ENCODE measurements around the gene FNDC11. TPM values are rescaled to one million over a fixed set of nuclear protein-coding genes. Genes with fewer than 3 reads are reported as not detected.
A peak's percentile ranks its signal among the peaks of the same experiment; 100 is the strongest.

The FNDC11 gene
- total and polyA plus RNA-seq, 2 of the 13 experiments (the other 11 are each of a cell fraction or from before 2014, with no cell fraction given): 0.07 TPM; not detected in 1

- no TSS peak for BruUV-seq (replicated peaks)
- FAIRE-seq: no peak
- Histone ChIP-seq H3K9me3 (ENCODE audit: low read length) (no peaks in the 10 kb centered on the region), H3K4me1 (ENCODE audit: insufficient read depth, low read length) (peaks cover 48% of the 10 kb centered on the region), H3K36me3 (replicated peaks in 1 of 2; ENCODE audit: control insufficient read depth in 1 of 2, insufficient read depth in 2 of 2, low read length in 2 of 2) (no peaks in the 10 kb centered on the region), H3K27me3 (ENCODE audit: control insufficient read depth in 1 of 2, insufficient read depth in 2 of 2, low read length in 2 of 2) (peaks cover 49 to 69% of the 10 kb centered on the region in 2 experiments), H3K79me2 (ENCODE audit: insufficient read depth, low read length) (no peaks in the 10 kb centered on the region), H3K9ac (ENCODE audit: insufficient read depth, low read depth, low read length) (0 out of 2 replicates have a peak overlapping the region, but pooled peaks have one; percentile 53), H3K4me3 (replicated peaks in 1 of 3; ENCODE audit: insufficient read depth in 1 of 3, low read depth in 2 of 3, low read length in 3 of 3) (peak overlapping the region; percentile 37 to 76 (median 64); a peak in 4 of 6 replicates), H4K20me1 (ENCODE audit: insufficient read depth, low read length) (no peaks in the 10 kb centered on the region), H3K4me2 (ENCODE audit: low read depth, low read length) (peak overlapping the region; percentile 89), H3K27ac (ENCODE audit: extremely low read length, insufficient read depth, low read length) (no peak overlapping the region), H2AFZ (ENCODE audit: low read length) (no peak overlapping the region)
- 23% methylated on average over 26 of the region's 27 CpGs for whole genome bisulfite sequencing (ENCODE audit: low lambda C conversion rate)
- ChIA-PET CTCF (ENCODE audit: low intra/inter-chr PET ratio, low total read pairs) (interaction anchor here (1.1 to 2.7 kb wide), 6 partner anchors 35 to 531 kb away, joined by 3 to 29 read pairs (median 8); partner anchors contain the start of genes HELZ2 and TPD52L2), POLR2A (interaction anchor here (0.7 to 2.7 kb wide), 27 partner anchors 8 to 543 kb away, joined by 3 to 26 read pairs (median 5); partner anchors contain the start of genes GMEB2, HELZ2, LIME1 and PPDPF)
- peak; percentile 67 for DNase-seq (ENCODE audit: low spot score)
- intact Hi-C loops (cut with micrococcal nuclease; ENCODE audit: unreplicated experiment) (loop anchor here (1.0 to 10.0 kb wide), 7 partner anchors 35 to 434 kb away; partner anchors contain the start of genes GMEB2, LIME1, RTEL1 and SLC2A4RG), in situ Hi-C loops (cut with HindIII; ENCODE audit: extremely low pct_ligation_motif_present, low pct_unique_long_range_greater_than_20kb) (loop anchor here (5.0 kb wide), 1 partner anchor 39 kb away; no protein-coding TSS in a partner anchor)
- peak; percentile 50 for ATAC-seq
- peak; percentile 33; the same call in 1 of the 2 replicates for TF ChIP-seq ZNF281 (CRISPR knock-in tag; IDR thresholded peaks at IDR 0.05; ENCODE audit: borderline replicate concordance)
- TF ChIP-seq NR2F6 (IDR thresholded peaks at IDR 0.05): peak; percentile 44; the same call in 1 of the 2 replicates
- no peak for TF ChIP-seq NR2F6 (CRISPR knock-in tag; IDR thresholded peaks at IDR 0.05)
- TF ChIP-seq TBX3 (IDR thresholded peaks at IDR 0.05; ENCODE audit: borderline replicate concordance): no peak
- no peak for TF ChIP-seq NKX3-1 (CRISPR knock-in tag; IDR thresholded peaks at IDR 0.05)
- TF ChIP-seq ZFP90 (CRISPR knock-in tag; IDR thresholded peaks at IDR 0.05; ENCODE audit: borderline replicate concordance): no peak; the same call in 1 of the 2 replicates
- TF ChIP-seq PRDM4 (CRISPR knock-in tag; IDR thresholded peaks at IDR 0.05; ENCODE audit: borderline replicate concordance): no peak
- no peak for TF ChIP-seq HNRNPL (IDR thresholded peaks at IDR 0.05; ENCODE audit: low read depth, low read length)
- TF ChIP-seq ZNF670 (CRISPR knock-in tag; IDR thresholded peaks at IDR 0.05; ENCODE audit: borderline replicate concordance): peak; percentile 7; the same call in 1 of the 2 replicates
- TF ChIP-seq MYC (CRISPR knock-in tag; IDR thresholded peaks at IDR 0.05; ENCODE audit: borderline replicate concordance): no peak
- no peak for TF ChIP-seq RAD51 (IDR thresholded peaks at IDR 0.05; ENCODE audit: borderline replicate concordance)
- TF ChIP-seq RXRA (CRISPR knock-in tag; IDR thresholded peaks at IDR 0.05): peak; percentile 2; the same call in 1 of the 2 replicates
- no peak for TF ChIP-seq ZNF577 (CRISPR knock-in tag; IDR thresholded peaks at IDR 0.05; ENCODE audit: borderline replicate concordance, low read depth)
- no peak for TF ChIP-seq UBTF (CRISPR knock-in tag; IDR thresholded peaks at IDR 0.05)
These were observed 15.5 kb upstream of the FNDC11 start for GRCh38 chr20:63538204-63539091.

Measured in HepG2 (cell line).